Brain pericyte (primary cell): ENCODE results near the gene PUS3.

Experiments
- DNase-seq: peaks from one replicate; pipeline ENCODE4 v3.0.0-alpha.2; 2012; ENCODE audit warnings: low read depth, low spot score

Gene PUS3

GRCh38 chr11:125941267-125941618, 38.2 kb upstream of the PUS3 start:
- no peak for DNase-seq

DNA sequence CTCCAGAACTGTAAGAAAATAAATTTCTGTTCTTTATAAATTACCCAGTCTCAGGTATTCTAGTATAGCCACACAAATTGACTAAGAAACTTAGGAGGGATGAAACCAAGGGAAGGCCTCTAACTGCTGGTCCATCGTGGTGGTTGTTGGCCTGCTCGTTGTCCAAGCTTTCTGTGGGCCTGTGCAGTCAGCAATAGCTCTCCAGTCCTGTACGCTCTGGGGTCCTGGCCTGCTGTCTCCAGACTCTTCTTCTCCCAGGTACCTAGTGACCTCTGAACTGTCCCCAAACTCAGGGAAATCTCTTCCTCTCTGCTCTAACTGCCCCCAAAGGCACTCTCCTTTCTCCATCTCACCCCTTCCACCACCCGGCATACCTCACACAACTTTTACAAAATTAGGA, 37.1 kb upstream of the PUS3 start:
- DNase-seq, result no peak

DNA sequence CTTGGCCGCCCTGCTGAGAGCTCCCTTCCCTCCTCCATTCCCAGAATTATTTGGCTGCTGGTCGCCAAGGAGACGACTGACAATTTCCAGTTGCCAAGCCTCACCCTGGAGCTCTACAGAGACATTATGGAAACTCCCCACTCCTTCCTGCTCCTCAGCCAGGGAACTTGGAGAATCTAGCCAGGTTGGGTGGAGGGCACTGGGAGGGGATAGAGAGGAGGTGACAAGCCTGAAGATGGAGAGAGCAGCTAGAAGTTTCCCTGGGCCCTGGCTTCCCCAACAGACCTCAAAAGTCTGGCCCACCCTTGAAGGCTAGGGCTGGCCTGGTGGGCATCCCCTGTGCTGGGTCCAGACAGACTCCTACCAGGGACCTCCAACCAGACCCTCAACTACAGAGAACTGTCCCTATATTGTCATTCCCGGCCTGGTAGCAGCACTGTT, 36.1 kb upstream of the PUS3 start:
- DNase-seq, result no peak

DNA sequence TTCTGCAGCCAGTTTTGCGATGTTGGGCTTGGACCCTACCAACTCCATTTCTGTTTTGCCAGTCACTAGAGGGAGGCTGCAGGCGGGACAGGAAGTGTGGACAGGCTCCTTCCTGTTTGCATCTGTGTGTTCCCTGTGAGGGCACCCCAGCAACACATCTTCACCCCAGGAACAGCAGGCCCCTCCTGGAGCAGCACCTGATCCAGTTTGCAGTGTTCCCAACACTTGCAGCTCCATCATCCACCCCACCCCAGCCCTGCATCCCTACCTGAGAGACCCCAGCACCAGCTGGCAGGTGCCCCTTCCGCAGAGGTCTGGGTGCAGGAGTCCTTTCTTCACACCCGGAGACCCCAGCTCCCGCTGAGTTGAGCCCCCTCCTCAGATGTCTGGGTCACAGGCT, 35.4 kb upstream of the PUS3 start:
- DNase-seq, result no peak

DNA sequence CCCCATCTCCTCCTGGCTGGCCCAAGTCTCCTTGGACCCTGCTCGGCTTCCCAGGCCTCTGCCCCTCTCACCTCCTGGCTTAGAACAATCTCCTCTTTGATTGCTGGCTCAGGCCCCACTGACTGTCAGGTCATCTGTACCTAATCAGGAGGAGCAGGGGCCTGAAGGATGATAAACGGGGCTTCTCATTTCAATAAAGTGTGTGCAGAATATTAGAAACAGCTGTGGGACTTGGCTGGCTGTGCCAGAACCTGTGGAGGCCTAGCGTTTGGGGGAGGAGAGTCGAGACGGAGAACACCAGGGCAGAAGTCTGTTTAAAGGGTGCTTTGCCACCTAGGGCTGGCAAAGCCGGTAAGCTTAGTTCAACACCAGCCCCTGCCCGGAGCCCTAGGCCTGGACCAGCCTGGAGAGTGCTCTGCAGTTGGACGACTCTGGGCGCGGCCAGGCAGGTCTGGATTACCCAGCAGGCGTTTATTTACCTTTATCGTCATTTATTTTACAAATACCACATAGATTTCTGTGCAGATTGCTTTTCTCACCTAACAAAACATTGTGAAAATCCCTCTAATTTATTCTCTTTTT, 32.7 kb upstream of the PUS3 start:
- no peak for DNase-seq

- DNase-seq, result no peak
Observed at GRCh38 chr11:125935056-125935455, 32.0 kb upstream of the PUS3 start.

GRCh38 chr11:125934473-125934872, 31.5 kb upstream of the PUS3 start:
- DNase-seq, result no peak

GRCh38 chr11:125933030-125933813, 30.2 kb upstream of the PUS3 start:
- DNase-seq, result no peak

DNA sequence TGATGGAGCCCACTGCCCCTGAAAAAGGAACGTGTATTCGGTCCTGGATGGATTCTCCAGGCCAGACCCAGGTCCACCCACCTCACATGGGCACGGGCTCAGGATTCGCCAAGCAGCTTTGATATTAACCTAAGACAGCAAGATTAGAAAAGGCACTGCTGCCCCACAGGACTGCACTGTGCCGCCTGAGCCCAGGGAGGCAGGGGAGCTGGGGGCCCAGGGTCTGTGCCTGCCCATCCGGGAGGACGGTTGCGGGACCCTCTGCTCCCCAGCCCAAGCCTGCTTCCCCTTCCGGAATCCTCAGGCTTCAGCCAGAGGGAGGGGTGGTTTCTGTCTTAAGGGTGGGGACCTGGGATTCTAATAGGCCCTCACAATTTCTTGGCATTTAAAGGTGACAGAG, 29.3 kb upstream of the PUS3 start:
- DNase-seq, result no peak

GRCh38 chr11:125931668-125932067, 28.7 kb upstream of the PUS3 start:
- DNase-seq, result no peak

- no peak for DNase-seq
Observed at GRCh38 chr11:125931116-125931515, 28.1 kb upstream of the PUS3 start.

DNA sequence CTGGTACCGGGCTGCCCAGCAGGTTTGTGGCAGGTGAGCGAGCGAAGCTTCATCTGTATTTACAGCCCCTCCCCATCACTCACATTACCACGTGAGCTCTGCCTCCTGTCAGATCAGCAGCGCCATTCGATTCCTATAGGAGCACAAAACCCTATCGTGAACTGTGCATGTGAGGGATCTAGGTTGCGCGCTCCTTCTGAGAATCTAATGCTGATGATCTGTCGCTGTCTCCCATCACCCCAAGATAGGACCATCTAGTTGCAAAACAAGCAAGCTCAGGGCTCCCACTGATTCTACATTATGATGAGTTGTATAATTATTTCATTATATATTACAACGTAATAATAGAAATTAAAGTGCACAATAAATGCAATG, 27.1 kb upstream of the PUS3 start:
- DNase-seq, result no peak

DNA sequence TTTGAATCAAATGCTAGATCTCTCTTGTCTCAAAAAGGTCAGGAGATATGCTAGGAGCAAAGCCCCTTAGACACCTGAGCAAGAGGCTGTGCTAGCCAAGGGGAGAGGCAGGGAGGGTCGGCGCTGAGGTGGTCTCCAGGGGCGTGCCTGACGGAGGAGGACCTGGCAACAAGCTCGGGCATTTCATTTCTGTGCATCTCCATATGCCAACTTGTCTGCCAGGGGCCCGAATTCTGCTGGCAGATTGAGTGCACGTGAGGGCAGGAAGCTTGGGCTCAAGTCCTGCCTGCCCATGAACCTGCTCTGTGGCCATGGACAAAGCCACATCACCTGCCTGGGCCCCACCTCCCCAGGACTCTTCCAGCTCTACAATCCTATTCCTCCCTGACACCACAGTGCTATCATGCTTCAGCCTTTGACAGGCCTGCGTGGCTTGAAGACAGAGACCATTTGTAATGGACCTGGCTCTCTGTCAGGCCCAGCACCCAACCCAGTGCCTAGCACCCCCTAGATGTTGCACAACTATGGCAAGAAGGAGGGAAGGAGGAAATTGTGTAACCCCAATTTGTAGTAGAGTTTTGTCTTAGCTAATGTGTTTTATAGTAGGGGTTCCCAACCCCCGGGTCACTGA, 26.6 kb upstream of the PUS3 start:
- no peak for DNase-seq

GRCh38 chr11:125926682-125927081, 23.7 kb upstream of the PUS3 start:
- DNase-seq, result no peak

DNA sequence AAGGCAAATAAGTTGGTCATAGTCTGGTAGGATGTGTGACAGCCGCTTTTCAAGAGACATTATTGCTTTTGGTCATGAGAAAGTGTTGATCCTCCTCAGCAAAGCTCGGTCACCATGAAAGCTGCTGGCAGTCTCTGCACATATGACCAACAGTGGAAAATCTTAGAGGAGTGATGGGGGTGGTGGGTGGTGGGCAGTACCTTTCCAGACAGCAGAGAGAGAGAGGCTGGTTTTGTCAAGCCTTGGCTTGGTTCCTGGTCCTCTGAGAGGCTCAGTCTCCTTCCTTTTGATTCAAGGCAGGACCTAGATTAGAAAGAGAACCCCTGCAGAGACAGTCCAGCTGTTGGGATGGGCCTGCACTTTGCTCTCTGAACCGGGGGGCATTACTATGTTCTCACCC, 22.8 kb upstream of the PUS3 start:
- DNase-seq, result no peak

DNA sequence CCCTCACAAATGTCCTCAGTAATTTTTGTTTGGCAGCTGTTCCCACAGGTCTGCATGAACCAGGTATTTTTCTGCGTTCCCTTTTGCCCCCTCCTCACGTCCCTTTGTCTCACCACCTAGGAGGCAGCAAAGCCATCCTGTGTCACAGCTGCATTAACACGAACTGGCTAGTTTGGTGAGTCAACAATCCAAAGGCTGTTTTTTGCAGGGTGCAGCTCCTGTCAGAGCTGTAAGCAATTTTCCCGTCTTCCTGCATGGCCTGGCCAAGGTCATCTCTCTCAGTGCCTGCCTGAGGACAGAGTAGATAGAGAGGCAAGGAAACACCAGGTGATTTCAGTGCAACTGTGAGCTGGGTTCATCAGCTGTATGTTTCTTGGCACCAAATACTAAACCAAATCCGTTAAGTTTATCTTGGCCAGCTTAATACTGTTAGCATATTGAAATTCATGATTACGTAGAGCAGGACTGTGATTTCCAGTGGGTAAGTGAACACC, 22.3 kb upstream of the PUS3 start:
- no peak for DNase-seq

DNA sequence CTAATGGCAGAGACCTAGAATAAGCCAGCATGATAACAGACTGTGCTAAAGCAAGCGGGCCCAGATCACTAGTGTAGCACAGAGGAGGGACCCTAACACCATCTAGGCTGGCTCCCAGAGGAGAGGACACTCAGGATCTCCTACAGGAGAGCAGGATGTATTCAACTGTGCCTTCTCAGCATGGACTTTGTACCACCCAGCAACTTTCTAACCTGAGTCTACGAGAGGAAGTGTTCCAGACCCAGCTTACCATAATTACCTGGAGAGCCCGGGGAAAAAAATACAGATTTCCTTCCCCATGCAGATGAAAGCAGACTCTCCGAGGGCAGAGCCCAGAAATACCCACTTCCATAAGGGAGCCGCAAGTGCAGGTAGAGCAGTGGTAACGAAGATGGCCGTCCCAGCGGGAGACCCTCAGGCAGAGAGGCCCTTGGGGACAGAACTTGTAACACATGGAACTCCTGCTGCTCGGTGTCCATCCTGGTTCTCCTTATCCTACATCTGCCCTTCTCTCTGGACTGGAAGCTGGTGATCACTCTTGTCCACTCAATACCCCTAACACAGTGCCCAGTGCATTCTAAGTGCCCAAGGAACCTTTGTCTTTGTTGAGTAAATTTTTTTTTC, 21.5 kb upstream of the PUS3 start:
- no peak for DNase-seq

GRCh38 chr11:125923633-125924032, 20.6 kb upstream of the PUS3 start:
- no peak for DNase-seq

- no peak for DNase-seq
Observed at GRCh38 chr11:125923012-125923579, 20.1 kb upstream of the PUS3 start.

DNA sequence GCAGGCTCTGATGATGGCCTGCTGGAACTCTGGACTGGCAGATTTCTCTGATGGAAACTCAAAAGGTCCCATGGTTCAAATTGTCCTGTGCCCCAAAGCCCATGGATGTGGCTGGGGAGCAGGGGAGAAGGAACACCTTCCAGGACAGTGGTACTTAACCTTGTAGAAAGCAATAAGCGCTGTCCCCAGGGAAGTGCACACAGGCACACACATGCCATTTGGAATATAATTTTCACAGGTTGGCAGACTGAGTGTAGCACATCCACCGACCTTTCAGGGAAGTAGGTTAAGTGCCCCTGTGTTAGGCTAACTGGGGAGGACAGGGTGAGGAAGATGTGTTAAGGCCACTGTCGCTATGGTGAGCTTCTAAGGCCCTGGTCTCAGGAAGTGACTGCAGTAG, 19.1 kb upstream of the PUS3 start:
- DNase-seq, result no peak

- DNase-seq, result no peak
Observed at GRCh38 chr11:125921042-125921441, 18.0 kb upstream of the PUS3 start.

DNA sequence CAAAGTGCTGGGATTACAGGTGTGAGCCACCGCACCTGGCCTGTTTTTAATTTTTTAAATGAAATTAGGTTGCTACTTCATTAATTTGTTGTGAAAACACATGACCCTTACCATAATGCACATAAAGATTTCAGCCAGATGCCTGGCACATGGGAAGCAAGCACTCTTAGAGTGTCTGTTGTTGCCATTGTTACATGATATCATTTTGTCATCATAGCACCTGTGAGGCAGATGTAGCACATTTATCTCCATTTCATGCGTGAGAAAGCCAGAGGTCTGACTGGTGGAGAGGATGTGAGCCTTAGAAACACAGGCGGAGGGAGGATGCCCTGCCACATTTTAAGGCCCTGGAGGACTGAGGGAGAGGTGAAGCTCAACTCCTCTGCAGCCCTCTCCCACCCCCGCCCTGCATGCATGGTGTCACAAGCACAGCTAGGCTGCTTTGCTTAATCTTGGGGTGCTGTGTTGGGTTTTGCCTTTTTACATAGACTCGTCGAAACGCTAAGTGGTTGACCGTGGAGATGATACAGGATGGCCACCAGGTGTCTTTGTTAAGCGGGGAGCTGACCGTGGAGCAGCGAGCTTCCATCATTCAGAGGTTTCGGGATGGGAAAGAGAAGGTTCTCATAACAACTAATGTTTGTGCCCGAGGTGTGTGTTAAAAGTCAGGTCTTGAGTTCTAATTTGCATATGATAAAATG, 15.3 kb upstream of the PUS3 start:
- no peak for DNase-seq
